ENCODE results near the gene LIPA. TPM values are rescaled to one million over a fixed set of nuclear protein-coding genes. Genes with fewer than 3 reads are reported as not detected.

The LIPA gene
- total RNA-seq, 1 experiment from 2014 or later, result 47.3 TPM

DNA sequence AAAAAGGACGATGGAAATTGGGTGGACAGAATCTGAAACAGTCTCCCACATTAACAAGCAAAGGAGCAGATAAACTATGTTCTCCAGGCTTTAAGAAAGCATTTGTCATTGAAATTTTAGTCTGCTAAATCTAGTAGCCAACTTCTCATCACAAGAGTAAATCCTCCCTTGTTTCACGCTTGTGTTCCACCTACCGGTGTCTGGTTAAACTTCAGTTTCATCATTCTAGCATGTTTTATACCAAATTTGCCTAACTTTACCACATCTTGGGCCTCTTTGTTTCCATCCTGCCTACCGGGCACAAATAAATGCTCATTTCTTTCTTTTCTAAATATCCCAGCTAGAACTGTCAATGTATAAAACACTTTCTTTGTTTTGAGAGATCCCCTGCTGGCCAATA, 5.8 kb downstream of the LIPA start:
- no peak for DNase-seq (ENCODE audit: low spot score)

DNA sequence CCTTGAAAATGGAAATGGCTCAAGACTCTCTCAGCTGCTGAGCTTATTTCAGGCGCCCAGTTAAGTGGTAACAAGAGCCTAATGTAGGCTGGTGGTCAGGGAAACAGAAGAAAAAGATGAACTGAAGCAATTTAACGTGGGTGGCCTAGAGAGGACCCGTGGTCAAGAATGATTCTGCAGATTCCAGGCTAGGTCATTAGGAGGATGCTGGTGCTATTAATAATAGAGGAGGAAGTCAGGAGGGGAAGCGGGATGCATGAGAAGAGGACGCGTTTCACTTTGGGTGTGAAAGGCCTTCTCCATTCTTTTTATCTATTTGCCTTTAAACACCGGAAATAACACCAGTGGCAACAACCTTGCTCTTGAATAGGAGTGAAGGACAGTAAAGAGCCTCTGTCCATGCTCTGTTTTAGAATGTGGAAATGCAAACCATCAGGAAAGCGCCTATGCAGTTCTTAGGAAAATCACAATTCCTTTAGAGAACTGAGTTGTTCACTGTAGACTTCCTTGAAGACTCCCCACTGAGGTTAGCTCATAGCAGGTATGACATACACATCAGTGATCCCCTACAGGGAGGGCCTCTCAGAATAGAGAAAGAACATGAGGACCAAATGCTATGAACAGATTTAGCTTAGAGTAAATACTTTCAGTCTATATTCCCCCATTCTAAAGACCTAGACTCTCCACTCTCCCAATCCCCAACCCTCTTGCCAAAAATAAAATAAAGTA, 8.6 kb downstream of the LIPA start:
- Mint-ChIP-seq H3K27me3 (ENCODE audit: low read depth) (no peaks in the 10 kb centered on the region), H3K9me3 (no peaks in the 10 kb centered on the region), H3K4me3 (no peak overlapping the region; the same call in none of the 2 replicates), H3K4me1 (peaks cover 56% of the 10 kb centered on the region), H3K27ac (peak overlapping the region; percentile 92), H3K36me3 (peaks cover 4% of the 10 kb centered on the region)
- ATAC-seq, result peak; percentile 21; the same call in 1 of the 2 replicates
- TF ChIP-seq FOXP1 (CRISPR knock-in tag; IDR thresholded peaks at IDR 0.05; ENCODE audit: borderline replicate concordance) (no peak), ZNF317 (CRISPR knock-in tag; IDR thresholded peaks at IDR 0.05; ENCODE audit: borderline replicate concordance, low read depth) (no peak), JUN (CRISPR knock-in tag; IDR thresholded peaks at IDR 0.05) (no peak), TEAD4 (CRISPR knock-in tag; IDR thresholded peaks at IDR 0.05) (no peak), NFE2L1 (CRISPR knock-in tag; IDR thresholded peaks at IDR 0.05) (peak; percentile 91), IRF2 (CRISPR knock-in tag; IDR thresholded peaks at IDR 0.05; ENCODE audit: borderline replicate concordance, low read depth) (no peak), ETV6 (CRISPR knock-in tag; IDR thresholded peaks at IDR 0.05) (peak; percentile 62; the same call in 1 of the 2 replicates), NR3C1 (CRISPR knock-in tag; conservative IDR thresholded peaks at IDR 0.05; ENCODE audit: low read depth) (no peak), GABPB1 (CRISPR knock-in tag; IDR thresholded peaks at IDR 0.05) (no peak)
- TF ChIP-seq, protein P1, sequence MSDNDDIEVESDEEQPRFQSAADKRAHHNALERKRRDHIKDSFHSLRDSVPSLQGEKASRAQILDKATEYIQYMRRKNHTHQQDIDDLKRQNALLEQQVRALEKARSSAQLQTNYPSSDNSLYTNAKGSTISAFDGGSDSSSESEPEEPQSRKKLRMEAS (CRISPR knock-in tag; IDR thresholded peaks at IDR 0.05), result no peak
- ChIA-PET CTCF (interaction anchor here (1.2 to 3.4 kb wide), 3 partner anchors 8 to 25 kb away, joined by 5 to 11 read pairs (median 7); partner anchors contain the start of gene LIPA), POLR2A (no interaction called here)
- DNase-seq (ENCODE audit: low spot score), result no peak

More for the DNA sequence above, 5.8 kb downstream of the LIPA start:
- no peaks in the 10 kb centered on the region for H3K9me3 Mint-ChIP-seq
- no peaks in the 10 kb centered on the region; the same call in 1 of the 2 replicates for H3K27me3 Mint-ChIP-seq (ENCODE audit: low read depth)
- no peak overlapping the region for H3K4me3 Mint-ChIP-seq
- 0 out of 2 replicates have a peak, but pooled peaks have one; percentile 10 for ATAC-seq
- ChIA-PET CTCF (interaction anchor here (0.8 to 1.7 kb wide), 3 partner anchors 28 to 311 kb away, joined by 3 to 4 read pairs (median 4); no protein-coding TSS in a partner anchor), POLR2A (no interaction called here)
- TF ChIP-seq GTF2I (CRISPR knock-in tag; conservative IDR thresholded peaks at IDR 0.05) (no peak), CBFB (CRISPR knock-in tag; IDR thresholded peaks at IDR 0.05; ENCODE audit: low read depth) (no peak), JAZF1 (CRISPR knock-in tag; IDR thresholded peaks at IDR 0.05) (no peak), ZNF671 (CRISPR knock-in tag; IDR thresholded peaks at IDR 0.05) (no peak), ZNF138 (CRISPR knock-in tag; conservative IDR thresholded peaks at IDR 0.05) (no peak)
- TF ChIP-seq, protein P2, sequence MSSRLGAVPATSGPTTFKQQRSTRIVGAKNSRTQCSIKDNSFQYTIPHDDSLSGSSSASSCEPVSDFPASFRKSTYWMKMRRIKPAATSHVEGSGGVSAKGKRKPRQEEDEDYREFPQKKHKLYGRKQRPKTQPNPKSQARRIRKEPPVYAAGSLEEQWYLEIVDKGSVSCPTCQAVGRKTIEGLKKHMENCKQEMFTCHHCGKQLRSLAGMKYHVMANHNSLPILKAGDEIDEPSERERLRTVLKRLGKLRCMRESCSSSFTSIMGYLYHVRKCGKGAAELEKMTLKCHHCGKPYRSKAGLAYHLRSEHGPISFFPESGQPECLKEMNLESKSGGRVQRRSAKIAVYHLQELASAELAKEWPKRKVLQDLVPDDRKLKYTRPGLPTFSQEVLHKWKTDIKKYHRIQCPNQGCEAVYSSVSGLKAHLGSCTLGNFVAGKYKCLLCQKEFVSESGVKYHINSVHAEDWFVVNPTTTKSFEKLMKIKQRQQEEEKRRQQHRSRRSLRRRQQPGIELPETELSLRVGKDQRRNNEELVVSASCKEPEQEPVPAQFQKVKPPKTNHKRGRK (CRISPR knock-in tag; IDR thresholded peaks at IDR 0.05; ENCODE audit: borderline replicate concordance), result no peak
- TF ChIP-seq, protein P3, sequence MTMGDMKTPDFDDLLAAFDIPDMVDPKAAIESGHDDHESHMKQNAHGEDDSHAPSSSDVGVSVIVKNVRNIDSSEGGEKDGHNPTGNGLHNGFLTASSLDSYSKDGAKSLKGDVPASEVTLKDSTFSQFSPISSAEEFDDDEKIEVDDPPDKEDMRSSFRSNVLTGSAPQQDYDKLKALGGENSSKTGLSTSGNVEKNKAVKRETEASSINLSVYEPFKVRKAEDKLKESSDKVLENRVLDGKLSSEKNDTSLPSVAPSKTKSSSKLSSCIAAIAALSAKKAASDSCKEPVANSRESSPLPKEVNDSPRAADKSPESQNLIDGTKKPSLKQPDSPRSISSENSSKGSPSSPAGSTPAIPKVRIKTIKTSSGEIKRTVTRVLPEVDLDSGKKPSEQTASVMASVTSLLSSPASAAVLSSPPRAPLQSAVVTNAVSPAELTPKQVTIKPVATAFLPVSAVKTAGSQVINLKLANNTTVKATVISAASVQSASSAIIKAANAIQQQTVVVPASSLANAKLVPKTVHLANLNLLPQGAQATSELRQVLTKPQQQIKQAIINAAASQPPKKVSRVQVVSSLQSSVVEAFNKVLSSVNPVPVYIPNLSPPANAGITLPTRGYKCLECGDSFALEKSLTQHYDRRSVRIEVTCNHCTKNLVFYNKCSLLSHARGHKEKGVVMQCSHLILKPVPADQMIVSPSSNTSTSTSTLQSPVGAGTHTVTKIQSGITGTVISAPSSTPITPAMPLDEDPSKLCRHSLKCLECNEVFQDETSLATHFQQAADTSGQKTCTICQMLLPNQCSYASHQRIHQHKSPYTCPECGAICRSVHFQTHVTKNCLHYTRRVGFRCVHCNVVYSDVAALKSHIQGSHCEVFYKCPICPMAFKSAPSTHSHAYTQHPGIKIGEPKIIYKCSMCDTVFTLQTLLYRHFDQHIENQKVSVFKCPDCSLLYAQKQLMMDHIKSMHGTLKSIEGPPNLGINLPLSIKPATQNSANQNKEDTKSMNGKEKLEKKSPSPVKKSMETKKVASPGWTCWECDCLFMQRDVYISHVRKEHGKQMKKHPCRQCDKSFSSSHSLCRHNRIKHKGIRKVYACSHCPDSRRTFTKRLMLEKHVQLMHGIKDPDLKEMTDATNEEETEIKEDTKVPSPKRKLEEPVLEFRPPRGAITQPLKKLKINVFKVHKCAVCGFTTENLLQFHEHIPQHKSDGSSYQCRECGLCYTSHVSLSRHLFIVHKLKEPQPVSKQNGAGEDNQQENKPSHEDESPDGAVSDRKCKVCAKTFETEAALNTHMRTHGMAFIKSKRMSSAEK (CRISPR knock-in tag; IDR thresholded peaks at IDR 0.05; ENCODE audit: borderline replicate concordance), result no peak
- TF ChIP-seq, protein P4, sequence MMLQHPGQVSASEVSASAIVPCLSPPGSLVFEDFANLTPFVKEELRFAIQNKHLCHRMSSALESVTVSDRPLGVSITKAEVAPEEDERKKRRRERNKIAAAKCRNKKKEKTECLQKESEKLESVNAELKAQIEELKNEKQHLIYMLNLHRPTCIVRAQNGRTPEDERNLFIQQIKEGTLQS (CRISPR knock-in tag; conservative IDR thresholded peaks at IDR 0.05), result no peak
- TF ChIP-seq, protein P5, sequence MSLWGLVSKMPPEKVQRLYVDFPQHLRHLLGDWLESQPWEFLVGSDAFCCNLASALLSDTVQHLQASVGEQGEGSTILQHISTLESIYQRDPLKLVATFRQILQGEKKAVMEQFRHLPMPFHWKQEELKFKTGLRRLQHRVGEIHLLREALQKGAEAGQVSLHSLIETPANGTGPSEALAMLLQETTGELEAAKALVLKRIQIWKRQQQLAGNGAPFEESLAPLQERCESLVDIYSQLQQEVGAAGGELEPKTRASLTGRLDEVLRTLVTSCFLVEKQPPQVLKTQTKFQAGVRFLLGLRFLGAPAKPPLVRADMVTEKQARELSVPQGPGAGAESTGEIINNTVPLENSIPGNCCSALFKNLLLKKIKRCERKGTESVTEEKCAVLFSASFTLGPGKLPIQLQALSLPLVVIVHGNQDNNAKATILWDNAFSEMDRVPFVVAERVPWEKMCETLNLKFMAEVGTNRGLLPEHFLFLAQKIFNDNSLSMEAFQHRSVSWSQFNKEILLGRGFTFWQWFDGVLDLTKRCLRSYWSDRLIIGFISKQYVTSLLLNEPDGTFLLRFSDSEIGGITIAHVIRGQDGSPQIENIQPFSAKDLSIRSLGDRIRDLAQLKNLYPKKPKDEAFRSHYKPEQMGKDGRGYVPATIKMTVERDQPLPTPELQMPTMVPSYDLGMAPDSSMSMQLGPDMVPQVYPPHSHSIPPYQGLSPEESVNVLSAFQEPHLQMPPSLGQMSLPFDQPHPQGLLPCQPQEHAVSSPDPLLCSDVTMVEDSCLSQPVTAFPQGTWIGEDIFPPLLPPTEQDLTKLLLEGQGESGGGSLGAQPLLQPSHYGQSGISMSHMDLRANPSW (CRISPR knock-in tag; conservative IDR thresholded peaks at IDR 0.05; ENCODE audit: low read depth), result no peak
- no peaks in the 10 kb centered on the region; the same call in 1 of the 2 replicates for H3K36me3 Mint-ChIP-seq
- H3K4me1 Mint-ChIP-seq, result peaks cover 52% of the 10 kb centered on the region
- H3K27ac Mint-ChIP-seq, result peak overlapping the region; percentile 87
